ENCODE data around the gene FANCC.

Gene FANCC

DNA sequence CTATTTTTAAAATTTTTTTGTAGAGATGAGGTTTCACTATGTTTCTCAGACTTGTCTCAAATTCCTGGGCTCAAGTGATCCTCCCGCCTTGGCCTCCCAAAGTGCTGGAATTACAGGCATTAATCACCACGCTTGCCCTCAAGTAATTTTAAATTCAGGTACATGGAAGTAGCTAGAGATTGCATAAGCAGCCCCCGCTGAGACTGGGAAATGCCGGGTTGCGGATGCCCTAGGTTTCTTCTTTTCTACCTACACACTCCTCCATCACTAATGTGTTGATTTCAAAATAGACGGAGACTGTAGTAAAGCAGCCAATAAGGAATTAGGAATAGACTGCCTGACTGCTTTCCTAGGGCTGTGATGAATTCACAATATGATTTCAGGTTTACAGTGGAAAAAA is 202.4 kb downstream of the FANCC start:
- no peak for DNase-seq (ENCODE audit: low read depth)
- H3K4me3 ChIP-seq (ENCODE audit: low read depth, low read length): no peak overlapping the region
- TF ChIP-seq, protein P1, sequence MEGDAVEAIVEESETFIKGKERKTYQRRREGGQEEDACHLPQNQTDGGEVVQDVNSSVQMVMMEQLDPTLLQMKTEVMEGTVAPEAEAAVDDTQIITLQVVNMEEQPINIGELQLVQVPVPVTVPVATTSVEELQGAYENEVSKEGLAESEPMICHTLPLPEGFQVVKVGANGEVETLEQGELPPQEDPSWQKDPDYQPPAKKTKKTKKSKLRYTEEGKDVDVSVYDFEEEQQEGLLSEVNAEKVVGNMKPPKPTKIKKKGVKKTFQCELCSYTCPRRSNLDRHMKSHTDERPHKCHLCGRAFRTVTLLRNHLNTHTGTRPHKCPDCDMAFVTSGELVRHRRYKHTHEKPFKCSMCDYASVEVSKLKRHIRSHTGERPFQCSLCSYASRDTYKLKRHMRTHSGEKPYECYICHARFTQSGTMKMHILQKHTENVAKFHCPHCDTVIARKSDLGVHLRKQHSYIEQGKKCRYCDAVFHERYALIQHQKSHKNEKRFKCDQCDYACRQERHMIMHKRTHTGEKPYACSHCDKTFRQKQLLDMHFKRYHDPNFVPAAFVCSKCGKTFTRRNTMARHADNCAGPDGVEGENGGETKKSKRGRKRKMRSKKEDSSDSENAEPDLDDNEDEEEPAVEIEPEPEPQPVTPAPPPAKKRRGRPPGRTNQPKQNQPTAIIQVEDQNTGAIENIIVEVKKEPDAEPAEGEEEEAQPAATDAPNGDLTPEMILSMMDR (IDR thresholded peaks at IDR 0.05; ENCODE audit: control insufficient read depth, extremely low read depth, insufficient read depth): no peak

DNA sequence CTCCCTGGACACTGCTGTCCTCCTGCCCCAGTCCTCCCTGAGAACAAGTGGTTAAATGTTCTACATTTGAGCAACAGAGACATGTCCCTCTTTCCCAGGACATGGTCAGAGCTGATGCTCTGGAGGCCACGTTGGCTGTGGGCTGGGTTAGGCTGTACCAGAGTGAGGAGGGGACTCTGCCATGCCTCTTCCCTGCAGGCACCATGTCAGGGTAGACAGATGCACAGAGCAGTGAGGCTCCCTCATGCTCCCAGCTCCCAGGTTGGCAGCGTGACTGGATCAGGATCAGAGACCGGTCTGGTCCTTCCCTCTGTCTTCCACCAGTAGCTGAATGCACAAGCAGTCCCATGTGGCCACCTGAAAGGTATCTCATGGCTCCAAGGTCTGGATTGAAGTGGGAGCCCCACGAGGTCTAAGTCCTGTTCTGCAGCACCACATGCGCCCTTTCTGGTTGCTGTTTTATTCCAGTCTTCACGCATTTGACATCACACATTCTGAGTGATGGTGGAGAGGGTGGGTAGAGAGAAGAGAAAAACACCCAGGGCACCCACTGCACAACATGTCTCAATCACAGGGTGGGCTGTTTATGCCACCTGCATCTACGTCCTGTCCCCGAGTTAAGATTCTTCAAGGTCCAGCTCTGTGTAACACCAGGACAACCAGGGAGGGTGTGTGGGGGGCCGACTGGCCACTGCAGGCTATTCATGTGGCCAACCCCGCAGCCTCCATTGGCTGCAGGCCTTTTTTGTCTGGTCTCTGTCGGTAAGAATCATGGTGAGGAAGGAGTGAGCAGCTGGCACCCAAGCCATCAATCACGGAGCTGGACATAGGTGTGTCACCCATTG is 204.9 kb downstream of the FANCC start:
- DNase-seq (ENCODE audit: low read depth): no peak
- TF ChIP-seq, protein P1 (IDR thresholded peaks at IDR 0.05; ENCODE audit: control insufficient read depth, extremely low read depth, insufficient read depth): no peak
- H3K4me3 ChIP-seq (ENCODE audit: low read depth, low read length): no peak overlapping the region

DNA sequence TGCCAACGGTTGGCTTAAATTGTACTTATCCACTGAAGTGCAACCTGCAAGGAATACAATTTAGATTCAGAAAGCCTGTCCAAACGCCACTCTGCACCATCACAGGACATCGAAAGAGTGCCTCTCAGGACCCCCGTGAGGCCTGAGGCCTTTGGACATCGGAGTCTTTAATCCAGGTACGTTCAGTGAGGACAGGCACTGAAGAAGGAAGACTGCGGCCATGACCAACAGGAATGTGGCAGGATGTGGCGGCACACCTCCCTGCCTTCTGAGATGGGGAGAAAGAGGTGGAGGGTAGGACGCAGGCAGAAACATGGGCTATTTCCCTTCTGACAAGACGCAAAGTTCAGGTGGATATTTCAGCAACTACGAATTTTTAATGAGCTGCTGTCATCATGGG is 205.8 kb downstream of the FANCC start:
- H3K4me3 ChIP-seq (ENCODE audit: low read depth, low read length): no peak overlapping the region
- DNase-seq (ENCODE audit: low read depth): no peak
- TF ChIP-seq, protein P1 (IDR thresholded peaks at IDR 0.05; ENCODE audit: control insufficient read depth, extremely low read depth, insufficient read depth): no peak

DNA sequence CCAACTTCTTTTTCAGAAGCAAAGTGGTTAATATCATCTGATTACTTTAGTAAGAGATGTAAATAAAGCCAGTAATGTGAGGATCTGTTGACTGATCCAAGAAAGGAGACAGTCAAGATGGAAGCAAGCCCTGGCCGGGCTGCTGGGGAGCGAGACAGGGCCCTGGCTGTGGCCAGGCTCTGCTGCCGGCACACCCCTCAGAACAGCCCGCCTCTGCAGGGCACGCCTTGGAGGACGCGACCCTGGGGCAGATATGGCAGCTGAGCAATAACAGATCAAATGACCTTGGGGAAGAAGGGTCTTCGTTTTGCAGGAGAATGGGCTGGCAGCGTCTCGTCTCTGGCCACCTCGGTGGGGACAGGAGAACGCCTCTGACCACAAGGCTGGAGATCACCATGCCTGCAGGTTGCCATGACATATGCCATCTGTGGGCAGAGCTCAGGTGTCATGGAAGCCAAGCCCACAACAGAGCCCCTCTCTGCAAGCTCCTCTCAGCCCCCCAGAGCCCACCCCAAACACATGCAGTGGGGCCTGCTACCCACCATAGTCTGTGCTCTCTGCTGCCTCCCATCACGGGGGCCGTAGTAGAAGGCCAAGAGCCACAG is 206.5 kb downstream of the FANCC start:
- TF ChIP-seq, protein P1 (IDR thresholded peaks at IDR 0.05; ENCODE audit: control insufficient read depth, extremely low read depth, insufficient read depth): no peak
- H3K4me3 ChIP-seq (ENCODE audit: low read depth, low read length): no peak overlapping the region
- DNase-seq (ENCODE audit: low read depth): no peak

DNA sequence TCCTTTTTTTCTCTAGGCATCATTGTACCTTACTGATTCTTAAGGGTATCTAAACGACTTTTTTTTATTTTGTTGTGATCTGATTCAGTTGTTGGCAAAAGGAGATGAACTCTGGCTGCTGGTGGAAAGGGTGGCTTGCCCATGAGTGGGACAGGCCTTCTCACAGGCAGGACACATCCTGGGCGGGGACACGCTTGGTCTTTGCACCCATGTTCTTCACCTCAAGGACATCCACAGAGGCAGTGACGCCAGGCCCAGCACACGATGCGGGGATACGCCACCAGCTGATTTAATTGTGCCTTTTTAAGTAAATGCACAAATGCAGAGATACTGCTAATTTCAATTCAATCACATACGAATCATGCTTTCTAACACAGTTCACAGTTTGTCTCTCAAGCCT is 208.1 kb downstream of the FANCC start:
- no peak overlapping the region for H3K4me3 ChIP-seq (ENCODE audit: low read depth, low read length)
- no peak for DNase-seq (ENCODE audit: low read depth)
- TF ChIP-seq, protein P1 (IDR thresholded peaks at IDR 0.05; ENCODE audit: control insufficient read depth, extremely low read depth, insufficient read depth): no peak

DNA sequence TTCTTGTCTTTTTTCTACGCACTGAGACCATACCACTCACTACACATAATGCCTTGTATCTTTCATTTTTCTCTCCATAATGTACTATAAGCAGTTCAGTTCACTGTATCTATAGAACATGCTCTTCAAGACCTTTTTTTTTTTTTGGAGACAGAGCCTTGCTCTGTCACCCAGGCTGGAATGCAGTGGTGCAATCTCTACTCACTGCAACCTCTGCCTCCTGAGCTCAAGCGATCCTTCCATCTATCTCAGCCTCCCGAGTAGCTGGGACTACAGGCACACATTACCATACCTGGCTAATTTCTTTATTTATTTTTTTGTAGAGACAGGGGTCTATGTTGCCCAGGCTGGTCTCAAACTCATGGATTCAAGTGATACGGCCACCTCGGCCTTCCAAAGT is 208.7 kb downstream of the FANCC start:
- TF ChIP-seq, protein P1 (IDR thresholded peaks at IDR 0.05; ENCODE audit: control insufficient read depth, extremely low read depth, insufficient read depth): no peak
- H3K4me3 ChIP-seq (ENCODE audit: low read depth, low read length): no peak overlapping the region
- no peak for DNase-seq (ENCODE audit: low read depth)
